IMR-90 (cell line): ENCODE measurements around the gene ZNF611. TPM values are rescaled to one million over a fixed set of nuclear protein-coding genes. Genes with fewer than 3 reads are reported as not detected.

Experiments
- ATAC-seq: fragments of 200-7000 bp; cut with Tn5 transposase; 2 replicates; pipeline ENCODE4 v1.9.1; 2020; ENCODE audit warnings: low read depth, mild to moderate bottlenecking, moderate library complexity
- BruUV-seq: library from RNA; stranded (reverse); fragments of 400-500 nt; replicated peaks from 2 replicates; lab custom pipeline; 2021; lab: Mats Ljungman, UMichigan
- CTCF ChIA-PET: fragments of 300-600 bp; formaldehyde crosslinking; extraction: SDS; loops from one replicate; lab custom pipeline; 2021; ENCODE audit warnings: antibody characterized with exemption; lab: Yijun Ruan, JAX
- POLR2A ChIA-PET: fragments of 300-600 bp; sonication (Branson Sonifier 250); formaldehyde crosslinking; loops from one replicate; lab custom pipeline; 2022; ENCODE audit warnings: antibody characterized with exemption; ENCODE audit not compliant: unreplicated experiment; lab: Charles Lee
- DNase-seq: peaks from one replicate; pipeline ENCODE4 v3.0.0; 2013
- H2AFZ ChIP-seq: replicated peaks from 2 replicates; pipeline ENCODE3; 2013; ENCODE audit warnings: low read length, mild to moderate bottlenecking; ENCODE audit not compliant: poor library complexity
- H2AK5ac ChIP-seq: 2 replicates; pipeline ENCODE4 v1.6.1; 2013; ENCODE audit warnings: low read depth, low read length, inconsistent platforms
- H2AK9ac ChIP-seq: replicated peaks from 2 replicates; pipeline ENCODE3; 2013; ENCODE audit warnings: mild to moderate bottlenecking, low read depth, low read length, moderate library complexity; ENCODE audit not compliant: poor library complexity
- H2BK120ac ChIP-seq: 2 replicates; pipeline ENCODE4 v1.6.1; 2013; ENCODE audit warnings: low read depth, low read length, inconsistent platforms
- H2BK15ac ChIP-seq: 3 replicates; pipeline ENCODE4 v1.6.1; 2013; ENCODE audit warnings: low read depth, low read length, inconsistent platforms
- H2BK20ac ChIP-seq: 2 replicates; pipeline ENCODE4 v1.6.1; 2013; ENCODE audit warnings: low read depth, mild to moderate bottlenecking, inconsistent platforms, low read length, moderate library complexity
- H2BK5ac ChIP-seq: 2 replicates; pipeline ENCODE4 v1.6.1; 2013; ENCODE audit warnings: mild to moderate bottlenecking, low read depth, low read length, inconsistent platforms; ENCODE audit not compliant: poor library complexity, severe bottlenecking
- H3K14ac ChIP-seq: replicated peaks from 2 replicates; pipeline ENCODE4 v1.6.1; 2013; ENCODE audit warnings: low read depth, low read length, inconsistent platforms
- H3K18ac ChIP-seq: 2 replicates; pipeline ENCODE4 v1.6.1; 2013; ENCODE audit warnings: low read depth, low read length, control low read depth
- H3K23ac ChIP-seq: 2 replicates; pipeline ENCODE4 v1.6.1; 2013; ENCODE audit warnings: low read depth, low read length, inconsistent platforms
- H3K27ac ChIP-seq: 2 replicates; pipeline ENCODE4 v1.5.1; 2013; ENCODE audit warnings: mild to moderate bottlenecking, control low read depth, low read length; ENCODE audit not compliant: insufficient read depth
- H3K27me3 ChIP-seq: 2 replicates; pipeline ENCODE4 v1.6.1; 2013; ENCODE audit warnings: low read length; ENCODE audit not compliant: control insufficient read depth, insufficient read depth
- H3K36me3 ChIP-seq: 2 replicates; pipeline ENCODE4 v1.6.1; 2013; ENCODE audit warnings: low read length, mixed read lengths; ENCODE audit not compliant: control insufficient read depth, insufficient read depth
- H3K4ac ChIP-seq: 2 replicates; pipeline ENCODE4 v1.6.1; 2013; ENCODE audit warnings: low read depth, low read length, inconsistent platforms
- H3K4me1 ChIP-seq: 2 replicates; pipeline ENCODE4 v1.6.1; 2013; ENCODE audit warnings: low read length, mixed read lengths; ENCODE audit not compliant: control insufficient read depth, insufficient read depth
- H3K4me2 ChIP-seq: 2 replicates; pipeline ENCODE4 v1.6.1; 2013; ENCODE audit warnings: low read depth, mild to moderate bottlenecking, control low read depth, low read length, moderate library complexity
- H3K4me3 ChIP-seq: 2 replicates; pipeline ENCODE4 v1.5.1; 2013; ENCODE audit warnings: low read depth, mild to moderate bottlenecking, control low read depth, low read length, moderate library complexity; ENCODE audit not compliant: insufficient read depth
- H3K56ac ChIP-seq: 2 replicates; pipeline ENCODE4 v1.6.1; 2013; ENCODE audit warnings: low read length, inconsistent platforms; ENCODE audit not compliant: insufficient read depth; ENCODE audit errors: extremely low read depth
- H3K79me1 ChIP-seq, 2 experiments: 2 replicates each; pipeline ENCODE4 v1.6.1; 2013; ENCODE audit warnings: low read length in 2 of 2, inconsistent platforms in 1 of 2, low read depth in 1 of 2
- H3K9ac ChIP-seq: 2 replicates; pipeline ENCODE4 v1.6.1; 2013; ENCODE audit warnings: low read depth, low read length, control low read depth
- H3K9me1 ChIP-seq: 2 replicates; pipeline ENCODE4 v1.6.1; 2013; ENCODE audit warnings: low read length, inconsistent platforms; ENCODE audit not compliant: insufficient read depth
- H3K9me3 ChIP-seq: 2 replicates; pipeline ENCODE4 v1.6.1; 2013; ENCODE audit warnings: low read length; ENCODE audit not compliant: control insufficient read depth, insufficient read depth
- H4K20me1 ChIP-seq: 2 replicates; pipeline ENCODE4 v1.6.1; 2013; ENCODE audit warnings: low read length, inconsistent platforms; ENCODE audit not compliant: insufficient read depth
- H4K5ac ChIP-seq: 2 replicates; pipeline ENCODE4 v1.6.1; 2013; ENCODE audit warnings: mild to moderate bottlenecking, low read depth, low read length, control low read depth
- H4K8ac ChIP-seq, 2 experiments: 2 replicates each; pipeline ENCODE4 v1.6.1; 2013; ENCODE audit warnings: low read depth in 2 of 2, low read length in 2 of 2, control low read depth in 1 of 2, inconsistent platforms in 1 of 2
- H4K91ac ChIP-seq: 2 replicates; pipeline ENCODE4 v1.6.1; 2013; ENCODE audit warnings: low read depth, low read length, inconsistent platforms; ENCODE audit not compliant: insufficient read depth
- BHLHE40 ChIP-seq: fragments of 150-350 bp; IDR thresholded peaks from 2 replicates; pipeline ENCODE4 v1.6.1; 2016; ENCODE audit warnings: mild to moderate bottlenecking, low read depth, low read length
- CEBPB ChIP-seq: IDR thresholded peaks from 2 replicates; pipeline ENCODE4 v1.6.1; 2012; ENCODE audit warnings: low read depth, low read length, improper control_type of control experiment
- CHD1 ChIP-seq: IDR thresholded peaks from 2 replicates; pipeline ENCODE4 v1.6.1; 2012; ENCODE audit warnings: low read depth, low read length, improper control_type of control experiment
- FOS ChIP-seq: fragments of 150-350 bp; IDR thresholded peaks from 2 replicates; pipeline ENCODE4 v1.6.1; 2016; ENCODE audit warnings: low read depth, low read length
- MAFK ChIP-seq: IDR thresholded peaks from 2 replicates; pipeline ENCODE4 v1.6.1; 2012; ENCODE audit warnings: low read depth, low read length, improper control_type of control experiment
- MAZ ChIP-seq: IDR thresholded peaks from 2 replicates; pipeline ENCODE4 v1.6.1; 2012; ENCODE audit warnings: low read depth, mild to moderate bottlenecking, low read length, improper control_type of control experiment, moderate library complexity, borderline replicate concordance
- MXI1 ChIP-seq: IDR thresholded peaks from 2 replicates; pipeline ENCODE4 v1.6.1; 2012; ENCODE audit warnings: low read depth, mild to moderate bottlenecking, low read length, moderate library complexity, borderline replicate concordance
- NFE2L2 ChIP-seq: fragments of 150-350 bp; IDR thresholded peaks from 2 replicates; pipeline ENCODE4 v1.6.1; 2016; ENCODE audit warnings: low read depth, mild to moderate bottlenecking, low read length
- POLR2A ChIP-seq: IDR thresholded peaks from 2 replicates; pipeline ENCODE4 v1.6.1; 2012; ENCODE audit warnings: mild to moderate bottlenecking, low read depth, low read length
- RAD21 ChIP-seq: IDR thresholded peaks from 2 replicates; pipeline ENCODE4 v1.6.1; 2012; ENCODE audit warnings: low read length, improper control_type of control experiment
- RCOR1 ChIP-seq: IDR thresholded peaks from 2 replicates; pipeline ENCODE4 v1.6.1; 2012; ENCODE audit warnings: mild to moderate bottlenecking, low read length, improper control_type of control experiment; ENCODE audit not compliant: insufficient replicate concordance
- RFX5 ChIP-seq: IDR thresholded peaks from 2 replicates; pipeline ENCODE4 v1.8.0; 2012; ENCODE audit warnings: low read depth, mild to moderate bottlenecking, low read length, moderate library complexity
- SMC3 ChIP-seq: fragments of 150-350 bp; IDR thresholded peaks from 2 replicates; pipeline ENCODE4 v1.6.1; 2016; ENCODE audit warnings: low read depth, mild to moderate bottlenecking, antibody characterized with exemption, low read length, moderate library complexity
- WGBS, 2 experiments: methylation state at CpG; one replicate each; pipeline versions ENCODE4 v1.1.5 to v1.1.7; 2013; ENCODE audit warnings: missing lambda C conversion rate in 2 of 2; ENCODE audit not compliant: insufficient read length in 1 of 2; ENCODE audit errors: extremely low coverage in 2 of 2; 5-methylcytosine and 5-hydroxymethylcytosine counted together
- dilution Hi-C: fragments of 300-500 bp; cut with HindIII; formaldehyde crosslinking; loops from one replicate; pipeline ENCODE4 v1.14.3; 2018; ENCODE audit warnings: low sequenced_read_pairs; ENCODE audit not compliant: unreplicated experiment
- in situ Hi-C: fragments of 300-500 bp; cut with MboI; formaldehyde crosslinking; loops from 3 replicates; pipeline ENCODE4 v1.14.3; 2019; ENCODE audit warnings: low sequenced_read_pairs, inconsistent platforms, mixed read lengths
- intact Hi-C: fragments of 100-400 bp; cut with micrococcal nuclease; formaldehyde crosslinking; loops from 2 replicates; pipeline ENCODE4 v1.10.0; 2022
- polyA plus RNA-seq, 3 experiments: library from polyadenylated mRNA; depleted of rRNA; stranded (reverse); fragments of >200 nt; gene quantifications; 2 replicates each; pipeline ENCODE4 v1.2.3, GENCODE V29; 2012; ENCODE audit warnings: low replicate concordance in 1 of 3
- total RNA-seq: library from RNA; depleted of rRNA; stranded (reverse); fragments of >200 nt; gene quantifications from 2 replicates; pipeline ENCODE4 v1.2.3, GENCODE V29; 2012
- TF ChIP-seq, protein P1 (sequence below): fragments of 150-350 bp; IDR thresholded peaks from 2 replicates; pipeline ENCODE4 v1.6.1; 2016; ENCODE audit warnings: low read depth, mild to moderate bottlenecking, low read length, moderate library complexity, borderline replicate concordance
- TF ChIP-seq, protein P2 (sequence below): fragments of 150-350 bp; IDR thresholded peaks from 2 replicates; pipeline ENCODE4 v1.6.1; 2017; ENCODE audit warnings: mild to moderate bottlenecking, antibody characterized with exemption, low read length, low read depth
- TF ChIP-seq, protein P3 (sequence below): conservative IDR thresholded peaks from 2 replicates; pipeline ENCODE4 v1.5.1; 2012; ENCODE audit warnings: mild to moderate bottlenecking, low read depth, low read length, improper control_type of control experiment

Gene ZNF611
- total and polyA plus RNA-seq, 2 of the 4 experiments (the other 2 are of a cell fraction): 3.8 to 8.8 TPM

DNA sequence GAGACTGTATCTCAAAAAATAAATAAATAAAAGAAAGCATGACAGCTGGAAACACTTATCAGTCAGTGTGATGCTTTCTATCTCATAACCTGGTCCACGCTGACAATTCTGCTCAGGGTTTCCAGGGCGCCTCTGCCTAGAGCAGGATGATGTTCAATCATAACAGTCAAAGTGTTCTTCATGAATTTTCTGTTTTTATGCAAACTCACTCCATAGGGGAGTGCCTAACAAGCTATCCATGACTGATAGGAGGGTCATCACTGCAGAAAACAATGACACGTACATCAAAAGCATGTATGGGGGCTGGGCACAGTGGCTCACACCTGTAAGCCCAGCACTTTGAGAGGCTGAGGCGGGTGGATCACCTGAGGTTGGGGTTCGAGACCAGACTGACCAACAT, 55.2 kb downstream of the ZNF611 start:
- ATAC-seq (no peak), DNase-seq (no peak)
- no peak overlapping the region for H3K14ac ChIP-seq
- TF ChIP-seq NFE2L2 (no peak), MAFK (no peak), SMC3 (no peak), RFX5 (no peak), POLR2A (no peak), RCOR1 (no peak), CHD1 (no peak), RAD21 (no peak), CEBPB (no peak), MAZ (no peak), MXI1 (no peak), FOS (no peak), BHLHE40 (no peak)
- TF ChIP-seq, protein P1, sequence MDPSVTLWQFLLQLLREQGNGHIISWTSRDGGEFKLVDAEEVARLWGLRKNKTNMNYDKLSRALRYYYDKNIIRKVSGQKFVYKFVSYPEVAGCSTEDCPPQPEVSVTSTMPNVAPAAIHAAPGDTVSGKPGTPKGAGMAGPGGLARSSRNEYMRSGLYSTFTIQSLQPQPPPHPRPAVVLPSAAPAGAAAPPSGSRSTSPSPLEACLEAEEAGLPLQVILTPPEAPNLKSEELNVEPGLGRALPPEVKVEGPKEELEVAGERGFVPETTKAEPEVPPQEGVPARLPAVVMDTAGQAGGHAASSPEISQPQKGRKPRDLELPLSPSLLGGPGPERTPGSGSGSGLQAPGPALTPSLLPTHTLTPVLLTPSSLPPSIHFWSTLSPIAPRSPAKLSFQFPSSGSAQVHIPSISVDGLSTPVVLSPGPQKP: no peak
- TF ChIP-seq, protein P2, sequence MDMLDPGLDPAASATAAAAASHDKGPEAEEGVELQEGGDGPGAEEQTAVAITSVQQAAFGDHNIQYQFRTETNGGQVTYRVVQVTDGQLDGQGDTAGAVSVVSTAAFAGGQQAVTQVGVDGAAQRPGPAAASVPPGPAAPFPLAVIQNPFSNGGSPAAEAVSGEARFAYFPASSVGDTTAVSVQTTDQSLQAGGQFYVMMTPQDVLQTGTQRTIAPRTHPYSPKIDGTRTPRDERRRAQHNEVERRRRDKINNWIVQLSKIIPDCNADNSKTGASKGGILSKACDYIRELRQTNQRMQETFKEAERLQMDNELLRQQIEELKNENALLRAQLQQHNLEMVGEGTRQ: no peak
- TF ChIP-seq, protein P3, sequence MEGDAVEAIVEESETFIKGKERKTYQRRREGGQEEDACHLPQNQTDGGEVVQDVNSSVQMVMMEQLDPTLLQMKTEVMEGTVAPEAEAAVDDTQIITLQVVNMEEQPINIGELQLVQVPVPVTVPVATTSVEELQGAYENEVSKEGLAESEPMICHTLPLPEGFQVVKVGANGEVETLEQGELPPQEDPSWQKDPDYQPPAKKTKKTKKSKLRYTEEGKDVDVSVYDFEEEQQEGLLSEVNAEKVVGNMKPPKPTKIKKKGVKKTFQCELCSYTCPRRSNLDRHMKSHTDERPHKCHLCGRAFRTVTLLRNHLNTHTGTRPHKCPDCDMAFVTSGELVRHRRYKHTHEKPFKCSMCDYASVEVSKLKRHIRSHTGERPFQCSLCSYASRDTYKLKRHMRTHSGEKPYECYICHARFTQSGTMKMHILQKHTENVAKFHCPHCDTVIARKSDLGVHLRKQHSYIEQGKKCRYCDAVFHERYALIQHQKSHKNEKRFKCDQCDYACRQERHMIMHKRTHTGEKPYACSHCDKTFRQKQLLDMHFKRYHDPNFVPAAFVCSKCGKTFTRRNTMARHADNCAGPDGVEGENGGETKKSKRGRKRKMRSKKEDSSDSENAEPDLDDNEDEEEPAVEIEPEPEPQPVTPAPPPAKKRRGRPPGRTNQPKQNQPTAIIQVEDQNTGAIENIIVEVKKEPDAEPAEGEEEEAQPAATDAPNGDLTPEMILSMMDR: no peak
- peaks cover 29 to 53% of the 10 kb centered on the region in 2 experiments for H3K79me1 ChIP-seq
- intact Hi-C loops (no loop called here), in situ Hi-C loops (no loop called here), dilution Hi-C loops (no loop called here)
- H2BK120ac ChIP-seq: no peak overlapping the region
- CTCF ChIA-PET: no interaction called here
- H3K18ac ChIP-seq: no peak overlapping the region
- H4K91ac ChIP-seq: no peak overlapping the region
- H2BK15ac ChIP-seq: no peak overlapping the region
- no peak overlapping the region for H3K56ac ChIP-seq
- peaks cover 13% of the 10 kb centered on the region; the same call in 1 of the 2 replicates for H4K20me1 ChIP-seq
- no peak overlapping the region for H2AK5ac ChIP-seq
- no peak overlapping the region for H3K4me3 ChIP-seq
- no peaks in the 10 kb centered on the region for H3K27me3 ChIP-seq
- H3K9ac ChIP-seq: no peak overlapping the region
- H3K9me3 ChIP-seq: no peaks in the 10 kb centered on the region
- H4K8ac ChIP-seq: no peak overlapping the region
- no peaks in the 10 kb centered on the region for H3K4me1 ChIP-seq
- no peak overlapping the region for H4K5ac ChIP-seq
- H2BK20ac ChIP-seq: no peak overlapping the region
- WGBS, 2 experiments: 100% methylated on average over 1 of the region's 5 CpGs; no CpG with 5 or more reads in 1 of the 2 experiments
- POLR2A ChIA-PET: no interaction called here
- H3K4me2 ChIP-seq: no peak overlapping the region
- no peak overlapping the region for H2BK5ac ChIP-seq
- no peak overlapping the region for H3K27ac ChIP-seq
- H2AK9ac ChIP-seq: no peak overlapping the region
- no peak overlapping the region for H3K4ac ChIP-seq
- peaks cover 15% of the 10 kb centered on the region for H3K36me3 ChIP-seq
- H3K9me1 ChIP-seq: peaks cover 8% of the 10 kb centered on the region; the same call in 1 of the 2 replicates
- no peak overlapping the region for H2AFZ ChIP-seq
- H3K23ac ChIP-seq: no peak overlapping the region
- no TSS peak for BruUV-seq
